Measurements from ENCODE around the gene SLC25A15.

The SLC25A15 gene

GRCh38 chr13:40809471-40809870 lies 20.1 kb downstream of the SLC25A15 start:
- TF ChIP-seq CTCF (IDR thresholded peaks at IDR 0.05; ENCODE audit: low read depth, low read length) = no peak
- Histone ChIP-seq H3K4me3 (ENCODE audit: low read depth, low read length) (no peak overlapping the region), H3K27ac (no peak overlapping the region), H3K27me3 (ENCODE audit: insufficient read depth, low read depth, severe bottlenecking) (no peaks in the 10 kb centered on the region), H3K36me3 (no peaks in the 10 kb centered on the region), H3K9me3 (ENCODE audit: severe bottlenecking) (no peaks in the 10 kb centered on the region)
- DNase-seq = no peak

GRCh38 chr13:40812102-40812501 lies 22.7 kb downstream of the SLC25A15 start:
- no peak for DNase-seq
- Histone ChIP-seq H3K9me3 (ENCODE audit: severe bottlenecking) (no peaks in the 10 kb centered on the region), H3K36me3 (no peaks in the 10 kb centered on the region), H3K27me3 (ENCODE audit: insufficient read depth, low read depth, severe bottlenecking) (no peaks in the 10 kb centered on the region), H3K4me3 (ENCODE audit: low read depth, low read length) (no peak overlapping the region), H3K27ac (no peak overlapping the region)
- no peak for TF ChIP-seq CTCF (IDR thresholded peaks at IDR 0.05; ENCODE audit: low read depth, low read length)

DNA sequence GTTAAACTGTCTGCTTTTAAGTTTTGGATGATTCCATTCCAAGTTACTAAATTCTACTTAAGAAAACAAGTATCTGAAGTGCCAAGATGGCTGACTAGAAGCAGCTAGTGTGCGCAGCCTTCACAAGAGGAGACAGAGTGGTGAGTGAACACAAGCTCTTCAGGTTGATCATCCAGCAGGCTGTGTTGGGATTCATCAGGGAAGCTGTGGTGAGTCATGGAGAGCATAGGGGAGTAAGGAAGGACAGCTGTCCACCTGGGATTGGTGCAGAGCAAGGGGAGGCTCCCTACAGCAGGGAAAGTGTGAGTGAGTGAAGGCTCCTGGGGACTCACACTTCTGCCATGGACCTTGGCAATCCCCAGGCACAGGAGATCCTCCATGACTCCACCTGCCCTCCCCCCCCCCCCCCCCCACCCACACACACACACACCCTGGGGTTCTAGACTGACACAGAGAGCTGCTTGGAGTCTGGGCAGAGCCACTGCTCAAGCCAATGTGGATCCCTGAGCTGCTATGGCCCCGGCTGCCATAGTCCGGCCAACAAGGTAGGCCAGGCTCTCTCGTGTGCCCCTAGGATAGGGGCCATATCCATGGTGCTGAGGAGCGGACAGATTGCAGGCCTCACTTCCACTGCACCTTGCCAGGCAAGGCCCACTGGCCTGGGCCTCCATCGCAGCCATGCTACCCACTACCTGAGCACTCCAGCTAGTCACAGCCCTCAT lies 23.5 kb downstream of the SLC25A15 start:
- no peaks in the 10 kb centered on the region for H3K36me3 ChIP-seq
- no peak overlapping the region for H3K4me3 ChIP-seq (ENCODE audit: low read depth, low read length)
- no peak for DNase-seq
- TF ChIP-seq CTCF (IDR thresholded peaks at IDR 0.05; ENCODE audit: low read depth, low read length) = no peak
- H3K9me3 ChIP-seq (ENCODE audit: severe bottlenecking) = no peaks in the 10 kb centered on the region
- no peaks in the 10 kb centered on the region for H3K27me3 ChIP-seq (ENCODE audit: insufficient read depth, low read depth, severe bottlenecking)
- H3K27ac ChIP-seq = no peak overlapping the region

GRCh38 chr13:40813667-40814454 lies 24.4 kb downstream of the SLC25A15 start:
- peak; percentile 8 for DNase-seq
- no peak overlapping the region for H3K27ac ChIP-seq
- no peaks in the 10 kb centered on the region for H3K27me3 ChIP-seq (ENCODE audit: insufficient read depth, low read depth, severe bottlenecking)
- 0 out of 2 replicates have a peak, but pooled peaks have one; percentile 21 for TF ChIP-seq CTCF (IDR thresholded peaks at IDR 0.05; ENCODE audit: low read depth, low read length)
- H3K4me3 ChIP-seq (ENCODE audit: low read depth, low read length) = no peak overlapping the region
- H3K9me3 ChIP-seq (ENCODE audit: severe bottlenecking) = no peaks in the 10 kb centered on the region
- no peaks in the 10 kb centered on the region for H3K36me3 ChIP-seq

DNA sequence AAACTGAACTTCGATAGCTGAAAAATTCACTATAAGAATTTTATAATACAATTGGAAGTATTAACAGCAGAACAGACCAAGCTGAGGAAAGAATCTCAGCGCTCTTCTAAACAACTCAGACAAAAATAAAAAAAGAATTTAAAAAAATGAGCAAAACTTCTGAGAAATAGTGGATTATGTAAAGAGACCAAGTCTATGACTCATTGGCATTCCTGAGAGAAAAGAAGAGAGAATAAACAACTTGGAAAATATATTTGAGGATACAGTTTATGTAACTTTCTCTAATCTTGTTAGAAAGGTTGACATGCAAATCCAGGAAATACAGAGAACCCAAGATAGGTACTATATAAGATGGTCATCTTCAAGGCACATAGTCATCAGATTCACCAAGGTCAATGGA lies 25.4 kb downstream of the SLC25A15 start:
- Histone ChIP-seq H3K27ac (no peak overlapping the region), H3K27me3 (ENCODE audit: insufficient read depth, low read depth, severe bottlenecking) (no peaks in the 10 kb centered on the region), H3K4me3 (ENCODE audit: low read depth, low read length) (no peak overlapping the region), H3K9me3 (ENCODE audit: severe bottlenecking) (no peaks in the 10 kb centered on the region), H3K36me3 (no peaks in the 10 kb centered on the region)
- no peak for TF ChIP-seq CTCF (IDR thresholded peaks at IDR 0.05; ENCODE audit: low read depth, low read length)
- no peak for DNase-seq
